ENCODE data around the gene TMF1. TPM values are rescaled to one million over a fixed set of nuclear protein-coding genes. Genes with fewer than 3 reads are reported as not detected.

TMF1 gene, protein sequence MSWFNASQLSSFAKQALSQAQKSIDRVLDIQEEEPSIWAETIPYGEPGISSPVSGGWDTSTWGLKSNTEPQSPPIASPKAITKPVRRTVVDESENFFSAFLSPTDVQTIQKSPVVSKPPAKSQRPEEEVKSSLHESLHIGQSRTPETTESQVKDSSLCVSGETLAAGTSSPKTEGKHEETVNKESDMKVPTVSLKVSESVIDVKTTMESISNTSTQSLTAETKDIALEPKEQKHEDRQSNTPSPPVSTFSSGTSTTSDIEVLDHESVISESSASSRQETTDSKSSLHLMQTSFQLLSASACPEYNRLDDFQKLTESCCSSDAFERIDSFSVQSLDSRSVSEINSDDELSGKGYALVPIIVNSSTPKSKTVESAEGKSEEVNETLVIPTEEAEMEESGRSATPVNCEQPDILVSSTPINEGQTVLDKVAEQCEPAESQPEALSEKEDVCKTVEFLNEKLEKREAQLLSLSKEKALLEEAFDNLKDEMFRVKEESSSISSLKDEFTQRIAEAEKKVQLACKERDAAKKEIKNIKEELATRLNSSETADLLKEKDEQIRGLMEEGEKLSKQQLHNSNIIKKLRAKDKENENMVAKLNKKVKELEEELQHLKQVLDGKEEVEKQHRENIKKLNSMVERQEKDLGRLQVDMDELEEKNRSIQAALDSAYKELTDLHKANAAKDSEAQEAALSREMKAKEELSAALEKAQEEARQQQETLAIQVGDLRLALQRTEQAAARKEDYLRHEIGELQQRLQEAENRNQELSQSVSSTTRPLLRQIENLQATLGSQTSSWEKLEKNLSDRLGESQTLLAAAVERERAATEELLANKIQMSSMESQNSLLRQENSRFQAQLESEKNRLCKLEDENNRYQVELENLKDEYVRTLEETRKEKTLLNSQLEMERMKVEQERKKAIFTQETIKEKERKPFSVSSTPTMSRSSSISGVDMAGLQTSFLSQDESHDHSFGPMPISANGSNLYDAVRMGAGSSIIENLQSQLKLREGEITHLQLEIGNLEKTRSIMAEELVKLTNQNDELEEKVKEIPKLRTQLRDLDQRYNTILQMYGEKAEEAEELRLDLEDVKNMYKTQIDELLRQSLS
- 22.3 TPM for polyA plus RNA-seq (ENCODE audit: insufficient read length)

- peak; percentile 98 for DNase-seq
Observed at GRCh38 chr3:69051756-69052471, at the start of gene TMF1. Gene TMF1 (minus strand): TSS chr3:69052333. CDS start chr3:69052086, 247 bp downstream.

- no peak for DNase-seq
Observed at GRCh38 chr3:69099576-69099975, 47.4 kb upstream of the TMF1 start.

DNA sequence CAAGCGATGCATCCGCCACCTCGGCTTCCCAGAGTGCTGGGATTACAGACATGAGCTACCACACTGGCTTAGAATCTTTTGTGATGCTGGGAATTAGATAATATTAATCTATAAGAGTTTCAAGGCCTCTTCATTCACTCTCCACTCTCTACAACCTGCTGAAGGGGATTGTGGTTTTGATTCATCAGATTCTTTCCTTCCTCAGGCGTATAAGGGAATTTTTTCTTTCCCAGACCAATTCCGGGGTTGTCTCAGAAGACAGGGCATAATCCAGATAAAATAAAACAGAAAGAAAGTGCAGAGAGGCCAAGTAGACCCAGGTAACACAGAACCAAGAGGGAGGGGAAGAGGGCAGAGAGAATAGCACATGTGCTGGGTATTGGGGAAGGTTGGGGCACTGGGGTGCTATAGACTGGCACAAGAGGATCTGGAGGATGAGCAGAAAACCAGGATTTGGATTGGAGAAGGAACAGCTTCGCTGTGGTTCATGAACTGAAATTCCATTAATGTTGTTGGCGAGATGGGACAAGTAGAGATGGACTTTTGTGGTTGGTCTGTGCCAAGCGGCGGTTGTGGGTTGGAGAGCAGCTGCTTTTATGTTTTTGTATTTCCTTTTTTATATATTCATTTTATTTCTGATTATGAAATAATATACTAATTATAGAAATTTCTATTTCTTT, 45.4 kb upstream of the TMF1 start:
- no peak for DNase-seq

DNA sequence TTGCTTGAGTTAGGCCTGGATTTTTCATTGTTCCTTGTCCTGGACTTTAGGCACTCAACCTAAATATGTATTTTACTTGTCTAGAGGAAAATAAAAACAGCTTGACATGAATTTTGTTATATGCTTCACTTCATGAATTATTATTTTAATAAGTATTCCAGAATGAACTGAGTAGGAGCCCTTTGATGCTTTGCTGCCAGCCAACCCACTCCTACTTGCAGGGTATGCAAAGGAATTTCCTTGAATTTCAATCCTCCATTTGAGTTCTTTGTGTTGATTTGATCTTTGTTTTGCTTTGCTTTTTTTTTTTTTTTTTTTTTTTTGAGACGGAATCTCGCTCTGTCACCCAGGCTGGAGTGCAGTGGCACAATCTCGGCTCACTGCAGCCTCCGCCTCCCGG, 44.2 kb upstream of the TMF1 start:
- no peak for DNase-seq

DNA sequence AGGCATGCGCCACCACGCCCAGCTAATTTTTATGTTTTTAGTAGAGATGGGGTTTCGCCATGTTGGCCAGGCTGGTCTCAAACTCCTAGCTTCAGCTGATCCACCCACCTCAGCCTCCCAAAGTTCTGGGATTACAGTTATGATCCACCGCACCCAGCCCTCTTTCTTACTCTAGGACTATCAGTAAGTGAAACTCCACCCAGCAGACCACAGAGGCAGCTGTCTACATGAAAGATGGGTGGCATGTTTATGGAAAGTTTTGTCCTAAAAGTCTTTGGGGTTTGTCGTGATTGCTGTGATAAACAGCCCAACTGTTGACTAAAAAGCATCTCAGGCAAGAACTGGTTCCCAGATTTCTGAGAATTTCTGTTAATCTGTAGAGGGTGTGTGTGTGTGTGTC, 43.5 kb upstream of the TMF1 start:
- DNase-seq: no peak

DNA sequence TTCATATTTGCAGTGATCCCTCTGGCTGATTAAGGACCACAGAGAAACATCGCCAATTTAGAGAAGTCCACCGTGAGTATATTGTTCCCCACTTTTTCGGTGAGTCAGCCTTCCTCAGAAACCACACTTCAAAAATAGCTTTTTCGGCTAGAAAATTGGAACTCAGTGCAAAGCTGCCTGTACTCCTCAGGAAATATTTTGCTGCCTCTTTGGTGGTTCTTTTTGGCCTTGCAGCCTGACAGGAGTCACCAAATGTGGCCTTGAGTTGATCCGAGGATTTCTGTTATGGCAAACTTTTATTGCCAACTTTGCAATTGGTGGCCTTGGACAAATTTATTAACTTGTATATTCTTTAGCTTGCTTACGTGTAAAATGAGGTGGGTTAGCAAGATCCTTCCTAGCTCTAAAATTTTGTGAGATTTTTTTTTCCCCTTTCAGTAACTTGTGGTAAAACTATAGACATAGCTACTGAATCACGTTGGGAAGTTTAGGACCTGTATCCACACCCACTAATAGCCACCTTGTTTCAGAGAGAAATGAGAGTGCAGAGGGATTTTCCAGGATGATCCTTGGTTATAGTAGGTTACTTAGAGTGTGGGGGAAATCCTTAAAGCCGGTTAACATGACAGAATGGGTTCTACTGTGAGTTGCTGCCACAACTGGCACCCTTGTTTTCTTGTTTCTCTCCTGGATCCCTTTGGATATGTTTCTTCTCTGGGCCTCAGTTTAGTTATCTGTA, 42.5 kb upstream of the TMF1 start:
- DNase-seq: no peak

- DNase-seq: no peak
Observed at GRCh38 chr3:69092030-69092516, 39.9 kb upstream of the TMF1 start.

- DNase-seq: no peak
Observed at GRCh38 chr3:69091389-69092029, 39.4 kb upstream of the TMF1 start.

DNA sequence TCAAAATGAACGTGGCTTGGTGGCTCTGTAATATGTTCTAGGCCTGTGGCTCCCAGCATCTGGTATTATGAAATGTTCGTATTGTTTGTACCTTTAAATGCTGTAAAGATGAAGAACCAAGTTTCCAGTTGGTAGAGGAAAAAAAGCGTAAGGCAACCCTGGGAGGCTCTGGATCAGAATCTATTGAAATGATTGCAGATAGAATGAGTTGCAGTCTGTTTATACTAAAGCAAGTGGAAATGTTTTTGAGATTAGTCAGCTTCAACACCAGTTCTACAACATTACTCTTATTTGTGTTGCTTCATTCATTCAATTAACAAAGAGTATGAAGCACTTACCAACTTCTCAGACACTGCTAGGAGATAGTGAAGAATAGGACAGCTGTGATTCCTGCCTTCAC, 37.9 kb upstream of the TMF1 start:
- no peak for DNase-seq

- DNase-seq: no peak
Observed at GRCh38 chr3:69088063-69088462, 35.9 kb upstream of the TMF1 start.

DNA sequence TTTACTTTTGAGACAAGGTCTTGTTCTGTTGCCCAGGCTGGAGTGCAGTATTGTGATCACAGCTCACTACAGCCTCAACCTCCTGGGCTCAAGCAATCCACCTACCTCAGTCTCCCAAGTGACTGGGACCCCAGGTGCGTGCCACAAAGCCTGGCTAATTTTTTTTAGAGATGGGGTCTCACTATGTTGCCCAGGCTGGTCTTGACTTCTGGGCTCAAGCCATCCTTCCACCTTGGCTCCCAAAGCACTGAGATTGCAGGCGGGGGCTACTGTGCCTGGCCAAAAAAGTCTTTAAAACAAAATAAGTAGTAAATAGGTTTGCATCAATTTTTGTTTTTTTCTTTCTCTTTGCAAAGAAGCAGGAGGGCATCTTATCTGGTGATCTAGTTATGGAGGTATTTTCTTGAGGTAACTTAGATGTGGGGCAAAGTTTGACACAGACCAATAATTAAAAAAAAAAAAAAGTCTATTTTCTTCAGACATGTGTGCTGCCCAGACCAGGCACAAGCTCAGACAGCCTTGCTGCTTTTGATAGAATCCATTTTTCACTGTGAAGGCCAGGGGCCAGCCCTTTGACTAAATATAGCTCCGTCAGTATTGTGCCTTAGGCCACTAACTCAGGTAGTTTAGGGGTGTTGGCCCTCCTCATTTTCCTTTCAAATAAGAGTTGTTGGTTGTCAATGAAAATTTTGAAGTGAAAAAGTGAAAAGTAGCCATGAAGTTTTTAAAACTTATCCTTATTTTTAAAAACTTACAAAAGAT, 35.1 kb upstream of the TMF1 start:
- DNase-seq: no peak

GRCh38 chr3:69085833-69086722, 33.9 kb upstream of the TMF1 start:
- DNase-seq: peak; percentile 66

- DNase-seq: no peak
Observed at GRCh38 chr3:69085168-69085832, 33.2 kb upstream of the TMF1 start.

DNA sequence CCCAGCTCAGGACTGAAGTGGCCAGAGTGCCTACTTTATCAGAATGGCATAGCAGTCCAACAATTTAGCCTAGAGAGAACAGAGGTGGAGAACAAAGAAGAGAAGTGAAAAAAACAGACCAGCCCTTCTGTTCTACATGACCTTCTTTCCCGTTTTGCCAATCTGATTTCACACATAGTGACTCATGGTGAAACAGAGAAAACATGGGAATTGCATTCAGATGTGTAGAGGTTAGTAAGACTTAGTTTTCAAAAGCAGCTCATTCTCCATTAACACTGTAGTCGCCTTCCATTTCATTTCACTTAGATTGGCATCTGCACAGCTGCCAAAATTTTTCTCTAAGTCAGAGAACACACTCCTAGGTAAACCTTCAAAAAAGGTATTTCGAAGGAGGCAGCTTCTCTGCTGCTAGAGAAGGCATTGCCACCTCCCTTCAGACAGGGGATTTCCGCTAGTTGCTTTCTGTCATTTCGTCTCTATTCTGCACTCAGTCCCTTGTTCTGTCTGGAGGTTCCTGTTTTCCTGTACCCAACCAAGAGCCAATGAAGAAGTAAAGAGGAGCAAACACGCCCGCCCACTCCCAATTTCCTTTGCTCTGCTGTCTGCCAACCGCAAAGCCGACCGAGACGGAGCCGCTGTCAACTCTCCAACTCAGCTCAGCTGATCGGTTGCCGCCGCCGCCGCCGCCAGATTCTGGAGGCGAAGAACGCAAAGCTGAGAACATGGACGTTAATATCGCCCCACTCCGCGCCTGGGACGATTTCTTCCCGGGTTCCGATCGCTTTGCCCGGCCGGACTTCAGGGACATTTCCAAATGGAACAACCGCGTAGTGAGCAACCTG, 32.4 kb upstream of the TMF1 start, which contains the start of gene ARL6IP5:
TSS of gene ARL6IP5 (plus strand) at position 612 of the 842 bp plus-strand sequence. CDS start at position 723, 111 bp downstream.
- DNase-seq: peak; percentile 95

DNA sequence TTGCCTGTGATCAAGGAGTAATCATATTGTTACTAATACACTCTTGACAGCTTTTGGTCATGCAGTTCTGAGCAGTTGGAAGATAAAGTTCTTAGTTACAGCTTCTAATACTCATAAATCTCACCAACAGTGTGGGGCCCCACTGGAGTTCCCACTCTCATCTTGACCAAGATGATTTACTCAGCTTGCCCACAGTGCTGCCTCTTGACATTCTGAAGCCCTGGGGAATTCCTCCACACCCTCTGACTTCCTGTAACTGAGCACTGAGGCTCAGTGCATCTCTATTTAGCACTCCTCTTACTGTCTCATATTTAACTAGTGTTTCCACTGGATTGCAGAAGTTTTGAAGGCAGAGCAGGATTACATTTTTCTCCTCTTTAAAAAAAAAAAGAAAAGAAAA, 30.7 kb upstream of the TMF1 start:
- DNase-seq: no peak

DNA sequence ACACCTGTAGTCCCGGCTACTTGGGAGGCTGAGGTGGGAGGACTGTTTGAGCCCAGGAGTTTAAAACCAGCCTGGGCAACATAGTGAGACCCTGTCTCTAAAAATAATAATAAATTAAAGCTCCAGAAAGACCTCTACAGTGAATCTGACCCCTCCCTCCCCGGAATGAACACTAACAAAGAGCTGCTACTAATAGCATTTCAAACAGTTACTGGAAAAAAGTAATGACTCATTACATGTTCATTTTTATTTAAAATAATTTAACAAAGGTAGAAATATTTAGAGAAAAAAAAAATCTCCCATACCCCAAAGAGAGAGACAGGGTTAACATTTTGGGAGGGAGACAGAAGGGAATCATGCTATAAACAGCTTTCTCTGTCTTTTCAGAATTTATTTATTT, 30.2 kb upstream of the TMF1 start:
- no peak for DNase-seq

Data from hindlimb muscle (tissue), 1 donor.